H1 (cell line): Measurements from ENCODE around the gene SELENOI. TPM values are rescaled to one million over a fixed set of nuclear protein-coding genes. Genes with fewer than 3 reads are reported as not detected.

Experiments
- CTCF ChIA-PET: fragments of 300-600 bp; sonication (Branson Sonifier 250); formaldehyde crosslinking; loops from one replicate; lab custom pipeline; 2021; ENCODE audit not compliant: partially characterized antibody; lab: Charles Lee
- POLR2A ChIA-PET: fragments of 300-600 bp; sonication (Branson Sonifier 250); formaldehyde crosslinking; loops from one replicate; lab custom pipeline; 2021; ENCODE audit warnings: inconsistent platforms; ENCODE audit not compliant: partially characterized antibody; lab: Charles Lee
- DNase-seq, 2 experiments: peaks; one replicate each; pipeline versions ENCODE4 v3.0.0 to v3.0.0-alpha.2; 2010 to 2022; ENCODE audit warnings: low spot score in 2 of 2, low read depth in 1 of 2, mixed read lengths in 1 of 2
- FAIRE-seq: peaks from 2 replicates; lab custom pipeline; 2011; peaks lifted over from hg19 to GRCh38; lab: Jason Lieb, UNC
- H2AFZ ChIP-seq: 2 replicates; pipeline ENCODE4 v1.8.1; 2012; ENCODE audit warnings: low read length, inconsistent platforms
- H2AK5ac ChIP-seq: 2 replicates; pipeline ENCODE4 v1.6.1; 2013; ENCODE audit warnings: low read depth, low read length
- H2BK120ac ChIP-seq: replicated peaks from 2 replicates; pipeline ENCODE3; 2013; ENCODE audit warnings: low read depth, low read length, inconsistent platforms
- H2BK12ac ChIP-seq: 2 replicates; pipeline ENCODE4 v1.6.1; 2013; ENCODE audit warnings: low read depth, low read length
- H2BK15ac ChIP-seq: 2 replicates; pipeline ENCODE4 v1.6.1; 2013; ENCODE audit warnings: low read length
- H2BK20ac ChIP-seq: 2 replicates; pipeline ENCODE4 v1.6.1; 2013; ENCODE audit warnings: low read length
- H2BK5ac ChIP-seq: 2 replicates; pipeline ENCODE4 v1.6.1; 2013; ENCODE audit warnings: low read depth, low read length
- H3K14ac ChIP-seq: 2 replicates; pipeline ENCODE4 v1.6.1; 2013; ENCODE audit warnings: inconsistent platforms; ENCODE audit not compliant: insufficient read length
- H3K18ac ChIP-seq: 2 replicates; pipeline ENCODE4 v1.6.1; 2013; ENCODE audit warnings: low read length; ENCODE audit errors: extremely low read depth
- H3K23ac ChIP-seq: 2 replicates; pipeline ENCODE4 v1.6.1; 2013; ENCODE audit warnings: inconsistent platforms; ENCODE audit not compliant: insufficient read length
- H3K23me2 ChIP-seq: 2 replicates; pipeline ENCODE4 v1.6.1; 2013; ENCODE audit warnings: low read depth, low read length
- H3K27ac ChIP-seq: 2 replicates; pipeline ENCODE4 v1.6.1; 2011; ENCODE audit warnings: low read depth, low read length, inconsistent platforms
- H3K27me3 ChIP-seq, 4 experiments: replicated peaks in 1 of 4; 1 replicate in 1 of 4; 2 replicates in 3 of 4; pipeline versions ENCODE4 v1.6.1 to v1.8.1; 2011 to 2013; ENCODE audit warnings: low read length in 3 of 4, mild to moderate bottlenecking in 3 of 4, inconsistent platforms in 2 of 4, mixed read lengths in 2 of 4, moderate library complexity in 1 of 4; ENCODE audit not compliant: control insufficient read depth in 3 of 4, insufficient read depth in 3 of 4; ENCODE audit errors: extremely low read depth in 1 of 4
- H3K36me3 ChIP-seq, 4 experiments: 2 replicates each; pipeline versions ENCODE4 v1.6.1 to v1.8.1; 2011 to 2013; ENCODE audit warnings: mild to moderate bottlenecking in 4 of 4, low read length in 3 of 4, moderate library complexity in 2 of 4, control low read depth in 1 of 4, inconsistent platforms in 1 of 4; ENCODE audit not compliant: insufficient read depth in 4 of 4, control insufficient read depth in 2 of 4
- H3K4ac ChIP-seq: replicated peaks from 2 replicates; pipeline ENCODE3; 2013; ENCODE audit warnings: low read length, low read depth, mixed read lengths, inconsistent platforms; ENCODE audit not compliant: insufficient read length
- H3K4me1 ChIP-seq, 4 experiments: replicated peaks in 1 of 4; 1 replicate in 1 of 4; 2 replicates in 3 of 4; pipeline versions ENCODE4 v1.6.1 to v1.8.1; 2011 to 2013; ENCODE audit warnings: low read length in 3 of 4, inconsistent platforms in 2 of 4, mixed read lengths in 1 of 4; ENCODE audit not compliant: insufficient read depth in 4 of 4, control insufficient read depth in 3 of 4
- H3K4me2 ChIP-seq, 2 experiments: 2 replicates each; pipeline versions ENCODE4 v1.6.1 to v1.8.1; 2011 to 2013; ENCODE audit warnings: low read depth in 2 of 2, low read length in 2 of 2, control low read depth in 1 of 2, inconsistent platforms in 1 of 2, mild to moderate bottlenecking in 1 of 2; ENCODE audit not compliant: insufficient read depth in 1 of 2
- H3K4me3 ChIP-seq, 4 experiments: fragments of 200-600, 300-600 bp in 1 of 4; sonication (generic), shearing (Covaris generic), sonication (Bioruptor Twin) in 1 of 4; 2 replicates each; pipeline versions ENCODE4 v1.5.1 to v1.8.1; 2011 to 2016; ENCODE audit warnings: low read length in 4 of 4, low read depth in 3 of 4, control low read depth in 2 of 4, inconsistent platforms in 2 of 4, mild to moderate bottlenecking in 2 of 4, mixed read lengths in 1 of 4, moderate library complexity in 1 of 4; ENCODE audit not compliant: insufficient read depth in 2 of 4; ENCODE audit errors: extremely low read depth in 1 of 4
- H3K56ac ChIP-seq: replicated peaks from 2 replicates; pipeline ENCODE3; 2013; ENCODE audit warnings: low read depth, mild to moderate bottlenecking, mixed read lengths, low read length, inconsistent platforms; ENCODE audit not compliant: insufficient read length
- H3K79me1 ChIP-seq: 2 replicates; pipeline ENCODE4 v1.6.1; 2013; ENCODE audit warnings: low read depth, low read length, control low read depth
- H3K79me2 ChIP-seq, 2 experiments: 2 replicates each; pipeline versions ENCODE4 v1.6.1 to v1.8.1; 2012 to 2013; ENCODE audit warnings: low read length in 2 of 2, mild to moderate bottlenecking in 2 of 2, inconsistent platforms in 1 of 2; ENCODE audit not compliant: insufficient read depth in 2 of 2, control insufficient read depth in 1 of 2
- H3K9ac ChIP-seq, 4 experiments: replicated peaks in 1 of 4; 1 replicate in 1 of 4; 2 replicates in 3 of 4; pipeline versions ENCODE4 v1.6.1 to v1.8.1; 2011 to 2013; ENCODE audit warnings: low read depth in 3 of 4, low read length in 3 of 4, control low read depth in 2 of 4, mild to moderate bottlenecking in 2 of 4, moderate library complexity in 2 of 4, inconsistent platforms in 1 of 4; ENCODE audit errors: extremely low read depth in 1 of 4
- H3K9me3 ChIP-seq, 2 experiments: 2 replicates each; pipeline versions ENCODE4 v1.6.1 to v1.8.1; 2012 to 2013; ENCODE audit warnings: mild to moderate bottlenecking in 2 of 2, moderate library complexity in 2 of 2, control low read depth in 1 of 2, inconsistent platforms in 1 of 2, low read depth in 1 of 2, low read length in 1 of 2, mixed read lengths in 1 of 2; ENCODE audit not compliant: insufficient read depth in 2 of 2
- H4K20me1 ChIP-seq, 2 experiments: replicated peaks in 1 of 2; 2 replicates each; pipeline versions ENCODE3 to v1.8.1; 2011 to 2013; ENCODE audit warnings: inconsistent platforms in 2 of 2, low read length in 2 of 2, mild to moderate bottlenecking in 1 of 2; ENCODE audit not compliant: insufficient read depth in 2 of 2, control insufficient read depth in 1 of 2
- H4K5ac ChIP-seq: 2 replicates; pipeline ENCODE4 v1.6.1; 2013; ENCODE audit warnings: low read length, low read depth, mixed read lengths, inconsistent platforms; ENCODE audit not compliant: insufficient read length
- H4K8ac ChIP-seq: 2 replicates; pipeline ENCODE4 v1.8.0; 2013; ENCODE audit warnings: mild to moderate bottlenecking, moderate library complexity, low read length, inconsistent platforms; ENCODE audit not compliant: insufficient read depth; ENCODE audit errors: extremely low read depth
- H4K91ac ChIP-seq: replicated peaks from 2 replicates; pipeline ENCODE3; 2013; ENCODE audit warnings: low read length, mixed read lengths, inconsistent platforms; ENCODE audit not compliant: insufficient read length
- BCL11A ChIP-seq, 2 experiments: IDR thresholded peaks; one replicate each; pipeline ENCODE4 v1.6.1; 2011; ENCODE audit warnings: low read depth in 2 of 2, low read length in 2 of 2, mild to moderate bottlenecking in 2 of 2
- CHD2 ChIP-seq: IDR thresholded peaks from 2 replicates; pipeline ENCODE4 v1.6.1; 2012; ENCODE audit warnings: low read length, improper control_type of control experiment
- E2F6 ChIP-seq: IDR thresholded peaks from 2 replicates; pipeline ENCODE4 v1.6.1; 2012; ENCODE audit warnings: inconsistent platforms
- JUN ChIP-seq: IDR thresholded peaks from 2 replicates; pipeline ENCODE4 v1.6.1; 2011; ENCODE audit warnings: low read depth, mild to moderate bottlenecking, improper control_type of control experiment, low read length
- JUND ChIP-seq: IDR thresholded peaks from 2 replicates; pipeline ENCODE4 v1.6.1; 2011; ENCODE audit warnings: mild to moderate bottlenecking, improper control_type of control experiment, low read length
- KDM4A ChIP-seq: IDR thresholded peaks from one replicate; pipeline ENCODE4 v1.7.1; 2012; ENCODE audit warnings: low read depth, mild to moderate bottlenecking, moderate library complexity, low read length, inconsistent platforms; ENCODE audit not compliant: severe bottlenecking
- SUZ12 ChIP-seq: fragments of 200-600 bp; sonication (generic); IDR thresholded peaks from 2 replicates; pipeline ENCODE4 v1.6.1; 2012; ENCODE audit warnings: mild to moderate bottlenecking, inconsistent platforms, low read length, moderate library complexity, mixed read lengths
- TAF1 ChIP-seq: IDR thresholded peaks from 2 replicates; pipeline ENCODE4 v1.6.1; 2011; ENCODE audit warnings: mild to moderate bottlenecking, low read depth, low read length
- USF2 ChIP-seq: IDR thresholded peaks from 2 replicates; pipeline ENCODE4 v1.6.1; 2011; ENCODE audit warnings: low read length, improper control_type of control experiment
- YY1 ChIP-seq: IDR thresholded peaks from 2 replicates; pipeline ENCODE4 v1.6.1; 2011; ENCODE audit warnings: low read depth, mild to moderate bottlenecking, low read length
- WGBS, 2 experiments: shearing (Covaris generic) in 1 of 2; methylation state at CpG; one replicate each; pipeline versions ENCODE4 v1.1.6 to v1.1.7; 2013 to 2015; ENCODE audit warnings: low lambda C conversion rate in 2 of 2, mixed read lengths in 2 of 2, inconsistent platforms in 1 of 2, low coverage in 1 of 2, missing lambda C conversion rate in 1 of 2; ENCODE audit not compliant: insufficient replicate concordance in 2 of 2, insufficient coverage in 1 of 2, insufficient read length in 1 of 2; ENCODE audit errors: extremely low coverage in 1 of 2, missing lambda C conversion rate in 1 of 2; 5-methylcytosine and 5-hydroxymethylcytosine counted together
- polyA plus RNA-seq, 7 experiments: library from polyadenylated mRNA; depleted of rRNA in 3 of 7; stranded (reverse) in 5 of 7; unstranded in 2 of 7; fragments of >200 nt in 5 of 7; fragments of 200-250 nt in 2 of 7; gene quantifications; 1 replicate in 5 of 7; 2 replicates in 1 of 7; 4 replicates in 1 of 7; pipeline versions ENCODE4 v1.2.1 to v1.2.3, GENCODE V29; 2011 to 2013; ENCODE audit warnings: missing spikeins in 2 of 7, mixed read lengths in 2 of 7
- total RNA-seq: library from RNA; stranded (reverse); fragmentation: NEBNext Ultra II Directional; extraction: Animal tissue kit (Norgen Biotek cat#: 25700); gene quantifications from 2 replicates; pipeline ENCODE4 v1.2.1, GENCODE V29; 2021

Gene SELENOI
- total and polyA plus RNA-seq, 2 of the 8 experiments (the other 6 are each of a cell fraction or from before 2014, with no cell fraction given), result 15.9 to 63.8 TPM

- no peaks in the 10 kb centered on the region for H3K4me1 ChIP-seq
- H4K8ac ChIP-seq, result no peak overlapping the region
- H2BK20ac ChIP-seq, result no peak overlapping the region
- H2BK120ac ChIP-seq, result no peak overlapping the region
- H2BK15ac ChIP-seq, result no peak overlapping the region
- POLR2A ChIA-PET, result interaction anchor here (1.0 to 1.1 kb wide), 2 partner anchors 23 to 80 kb away, joined by 3 read pairs; partner anchors contain the start of genes HADHA and HADHB
- H3K79me2 ChIP-seq, result no peaks in the 10 kb centered on the region
- no peaks in the 10 kb centered on the region for H3K9me3 ChIP-seq
- H3K56ac ChIP-seq, result no peak overlapping the region
- no peak for TF ChIP-seq E2F6
- no peak for TF ChIP-seq JUN
- TF ChIP-seq KDM4A, result no peak
- no peak for TF ChIP-seq YY1
- no peak for TF ChIP-seq BCL11A (IDR thresholded peaks at IDR 0.05; ENCODE audit: low read depth in 2 of 2, low read length in 2 of 2)
- no peak for TF ChIP-seq JUND
- no peak for TF ChIP-seq SUZ12
- TF ChIP-seq CHD2, result no peak
- TF ChIP-seq TAF1, result no peak
- TF ChIP-seq USF2, result no peak
- TF ChIP-seq, all 59 proteins: peak for 0
- no peak overlapping the region for H4K5ac ChIP-seq
- no peaks in the 10 kb centered on the region; a peak in 1 of 7 replicates for H3K27me3 ChIP-seq
- FAIRE-seq (no peak), DNase-seq (no peak)
- no peak overlapping the region for H3K14ac ChIP-seq
- CTCF ChIA-PET, result interaction anchor here (0.8 to 1.9 kb wide), 4 partner anchors 8 to 133 kb away, joined by 3 to 4 read pairs (median 4); no protein-coding TSS in a partner anchor
- no peak overlapping the region for H3K18ac ChIP-seq
- H4K20me1 ChIP-seq, result no peaks in the 10 kb centered on the region
- H3K4me2 ChIP-seq, result no peak overlapping the region
- no peak overlapping the region for H3K4ac ChIP-seq
- no peak overlapping the region for H3K23ac ChIP-seq
- H3K79me1 ChIP-seq, result no peaks in the 10 kb centered on the region
- H2BK12ac ChIP-seq, result no peak overlapping the region
- H3K36me3 ChIP-seq, result no peaks in the 10 kb centered on the region
- no peak overlapping the region for H4K91ac ChIP-seq
- H2AK5ac ChIP-seq, result no peak overlapping the region
- H2BK5ac ChIP-seq, result no peak overlapping the region
- WGBS, 2 experiments, result 92% methylated on average over 3 of the region's 3 CpGs; no CpG with 5 or more reads in 1 of the 2 experiments
- H3K9ac ChIP-seq, result no peak overlapping the region
- no peak overlapping the region for H3K27ac ChIP-seq
- no peaks in the 10 kb centered on the region for H3K23me2 ChIP-seq
- H3K4me3 ChIP-seq, result no peak overlapping the region
- H2AFZ ChIP-seq, result no peak overlapping the region
Measured at GRCh38 chr2:26324903-26325302, 21.0 kb upstream of the SELENOI start.
